Nucleus accumbens (tissue), 56 donors: Measurements from ENCODE around the gene SLC22A3.

Source experiments
- DNase-seq, 56 donors: peaks; one replicate each; lab custom pipeline; 2025; lab: John Stamatoyannopoulos, UW

The SLC22A3 gene

DNA sequence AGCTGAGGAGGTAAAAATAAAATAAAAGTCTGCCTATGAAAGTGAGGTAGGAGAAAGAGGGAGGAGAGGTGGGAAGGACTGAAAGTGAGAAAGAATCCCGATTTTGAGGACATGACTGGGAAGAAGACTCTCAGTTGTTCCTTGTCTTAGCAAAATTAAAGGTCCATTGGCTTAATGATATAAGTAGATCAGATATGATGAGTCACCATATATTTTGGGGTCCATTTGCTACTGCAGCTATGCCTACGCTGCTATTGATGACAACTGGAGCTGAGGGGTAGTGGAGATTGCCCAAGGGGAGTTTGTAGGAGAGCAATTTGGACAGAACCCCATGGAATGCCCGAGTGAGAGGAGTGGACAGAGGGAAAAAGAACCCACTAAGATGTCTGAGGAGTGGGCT is 15.1 kb upstream of the SLC22A3 start:
- no peak for DNase-seq

DNA sequence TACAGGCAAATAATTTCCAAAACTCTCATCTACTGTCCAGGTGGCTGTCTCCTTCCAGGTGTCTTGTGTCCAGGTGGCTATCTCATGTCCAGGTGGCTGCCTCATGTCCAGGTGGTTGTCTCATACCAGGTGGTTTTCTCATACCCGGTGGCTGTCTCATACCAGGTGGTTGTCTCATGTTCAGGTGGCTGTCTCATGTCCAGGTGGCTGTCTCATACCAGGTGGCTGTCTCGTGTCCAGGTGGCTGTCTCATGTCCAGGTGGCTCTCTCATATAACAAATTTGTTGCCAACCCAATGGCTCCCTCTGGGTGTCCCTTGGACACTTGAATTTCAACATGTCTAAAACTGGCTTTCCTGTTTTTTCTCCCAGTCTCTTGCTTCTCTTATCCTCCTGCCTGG is 14.3 kb upstream of the SLC22A3 start:
- no peak for DNase-seq

GRCh38 chr6:160336200-160336599 is 12.0 kb upstream of the SLC22A3 start:
- DNase-seq, result no peak

- no peak for DNase-seq
Observed at GRCh38 chr6:160337301-160337700, 10.9 kb upstream of the SLC22A3 start.

DNA sequence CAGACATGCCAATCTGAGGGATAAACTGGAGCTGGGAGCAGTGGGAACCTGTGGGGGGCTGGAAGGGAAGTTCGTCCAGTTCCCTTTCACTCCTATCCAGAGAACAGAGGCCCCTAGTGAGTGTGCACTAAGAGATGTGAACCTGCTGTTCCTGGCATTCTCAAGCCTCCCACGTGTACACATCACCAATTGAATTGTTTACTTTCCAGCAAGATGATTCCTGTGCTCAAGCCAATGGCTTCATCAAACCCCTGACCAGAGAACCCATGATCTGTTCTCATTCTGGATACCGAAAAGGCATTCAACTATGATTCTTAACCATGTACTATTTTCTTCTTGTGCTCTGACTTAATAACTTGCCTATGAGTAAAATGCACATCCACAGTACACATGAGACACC is 10.2 kb upstream of the SLC22A3 start:
- no peak for DNase-seq

- DNase-seq, result no peak
Observed at GRCh38 chr6:160343144-160343543, 5.0 kb upstream of the SLC22A3 start.

DNA sequence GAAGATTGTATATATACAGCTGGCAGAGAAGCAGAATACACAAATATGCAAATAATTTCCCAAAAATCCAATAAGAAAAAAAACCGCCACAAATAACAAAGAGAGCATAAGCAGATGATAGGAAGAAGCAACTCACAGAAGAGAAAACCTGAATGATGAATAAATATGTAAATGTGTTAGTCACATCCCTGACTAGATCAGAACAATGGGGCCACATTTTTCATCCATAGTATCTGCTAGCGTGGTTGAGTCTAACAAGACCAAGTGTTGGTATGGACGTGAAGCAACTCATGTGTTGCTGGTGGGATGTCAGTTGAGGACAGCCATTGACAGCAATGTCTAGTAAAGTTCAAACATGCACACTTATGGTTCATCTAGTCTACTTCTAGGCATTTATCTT is 3.9 kb upstream of the SLC22A3 start:
- DNase-seq, result no peak

- no peak for DNase-seq
Observed at GRCh38 chr6:160347259-160348222, 637 bp upstream of the SLC22A3 start.

GRCh38 chr6:160349020-160349441 is 853 bp downstream of the SLC22A3 start:
- DNase-seq, result no peak

DNA sequence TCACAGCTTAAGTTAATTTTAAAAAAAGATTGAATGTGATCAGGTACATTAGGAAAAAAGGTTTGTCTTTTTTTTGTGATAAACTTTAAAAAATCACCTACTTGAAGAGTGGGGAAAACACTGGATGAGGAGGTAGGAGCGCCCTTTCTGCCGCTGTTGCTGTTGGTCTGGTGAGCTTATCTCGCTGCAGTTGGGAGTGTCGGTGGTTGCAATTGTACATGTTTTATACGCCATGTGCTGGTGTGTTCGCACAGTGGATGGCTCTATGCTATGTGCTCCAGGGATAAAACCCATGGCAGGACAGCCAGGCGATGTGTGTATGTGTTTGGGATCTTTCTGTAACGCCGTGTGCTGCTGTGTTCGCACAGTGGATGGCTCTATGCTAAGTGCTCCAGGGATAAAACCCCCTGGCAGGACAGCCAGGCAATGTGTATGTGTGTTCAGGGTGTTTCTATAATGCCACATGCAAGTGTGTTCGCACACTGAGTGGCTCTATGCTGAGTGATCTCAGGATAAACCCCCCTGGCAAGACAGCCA is 1.7 kb downstream of the SLC22A3 start:
- no peak for DNase-seq

DNA sequence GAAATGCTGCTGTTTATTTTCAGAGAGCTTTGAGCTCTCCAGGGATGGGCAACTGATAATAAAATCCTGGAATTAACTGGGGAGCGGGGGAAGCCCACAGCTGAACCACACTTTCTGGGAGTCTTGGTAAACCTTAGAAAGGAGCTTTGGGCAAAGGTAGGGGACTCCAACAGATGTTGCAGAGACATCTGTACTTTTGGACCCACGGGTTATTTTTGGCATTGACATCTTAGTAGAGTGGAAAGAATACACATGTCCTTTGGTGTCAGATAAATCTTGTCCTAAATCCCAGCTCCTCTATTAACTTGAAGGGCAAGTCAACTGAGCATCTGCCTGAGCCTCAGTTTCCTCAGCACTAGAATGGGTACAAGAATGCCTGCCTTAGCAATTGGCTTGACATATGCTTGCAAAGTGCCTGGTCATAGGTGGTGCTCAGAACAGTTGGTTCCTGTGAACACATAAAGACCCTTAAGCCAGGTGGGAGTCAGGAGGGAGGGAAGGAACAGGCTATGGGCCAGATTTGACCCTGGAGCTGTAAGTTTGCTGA is 5.8 kb downstream of the SLC22A3 start:
- DNase-seq, result no peak

DNA sequence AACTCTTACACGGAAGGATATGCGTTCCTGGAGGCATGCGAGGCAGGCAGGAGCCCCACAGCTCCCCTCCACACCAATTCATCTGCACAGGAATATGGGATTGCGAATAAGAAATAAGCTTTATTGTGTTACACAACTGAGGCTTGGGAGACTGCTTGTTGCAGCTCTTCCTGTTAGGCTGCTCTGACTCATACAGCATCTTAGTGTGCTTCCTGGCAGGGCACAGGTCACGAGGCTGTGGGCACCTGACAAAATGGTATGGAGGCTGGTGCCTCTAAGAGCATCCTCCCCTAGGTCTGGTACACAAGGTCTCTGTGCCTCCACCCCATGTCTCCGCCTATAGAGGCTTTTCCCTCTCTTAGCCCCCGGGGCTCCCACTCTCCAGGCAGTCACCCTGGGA is 6.8 kb downstream of the SLC22A3 start:
- DNase-seq, result no peak

- no peak for DNase-seq
Observed at GRCh38 chr6:160356074-160356744, 8.0 kb downstream of the SLC22A3 start.

DNA sequence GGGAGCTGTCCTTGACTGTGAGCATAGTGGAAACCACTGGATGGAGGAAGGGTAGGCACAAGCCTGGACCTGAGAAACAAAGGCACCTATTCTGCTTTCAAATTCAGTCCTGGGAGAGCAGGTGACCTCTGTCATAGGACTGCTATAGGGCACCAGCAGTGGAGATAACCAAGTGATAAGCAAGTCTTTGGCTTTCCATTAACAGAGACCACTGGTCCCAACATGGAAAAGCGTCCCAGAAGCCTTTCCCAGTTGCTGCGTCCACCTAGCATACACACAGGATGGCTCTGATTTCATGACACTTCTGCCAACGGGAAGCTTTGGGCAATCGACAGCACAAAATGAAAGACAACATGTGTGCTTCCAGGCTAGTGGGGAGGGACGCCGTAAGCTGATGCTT is 8.9 kb downstream of the SLC22A3 start:
- no peak for DNase-seq

- no peak for DNase-seq
Observed at GRCh38 chr6:160358225-160359119, 10.3 kb downstream of the SLC22A3 start.

- DNase-seq, result no peak
Observed at GRCh38 chr6:160360955-160361354, 12.8 kb downstream of the SLC22A3 start.

DNA sequence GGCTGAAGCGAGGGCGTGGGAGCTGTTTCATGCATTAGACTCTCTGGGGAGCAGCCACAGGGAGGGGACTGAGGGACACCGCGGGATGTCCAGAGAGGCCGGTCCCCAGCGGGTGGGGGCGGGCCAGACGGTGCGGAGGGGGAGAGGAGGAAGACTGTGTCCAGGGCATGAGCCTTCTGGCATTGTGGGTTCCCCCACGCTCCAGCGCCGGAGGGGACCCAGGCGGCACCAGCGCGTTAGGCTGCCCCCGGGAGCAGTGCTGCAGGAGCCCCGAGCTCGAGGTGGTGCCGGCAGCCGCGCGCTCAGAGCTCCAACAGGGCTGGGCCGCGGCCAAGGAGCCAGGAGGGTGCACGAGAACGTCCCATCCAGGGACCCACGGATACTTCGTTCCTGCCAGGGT is 14.4 kb downstream of the SLC22A3 start:
- DNase-seq, result no peak

- DNase-seq, result no peak
Observed at GRCh38 chr6:160363016-160363996, 15.1 kb downstream of the SLC22A3 start.

DNA sequence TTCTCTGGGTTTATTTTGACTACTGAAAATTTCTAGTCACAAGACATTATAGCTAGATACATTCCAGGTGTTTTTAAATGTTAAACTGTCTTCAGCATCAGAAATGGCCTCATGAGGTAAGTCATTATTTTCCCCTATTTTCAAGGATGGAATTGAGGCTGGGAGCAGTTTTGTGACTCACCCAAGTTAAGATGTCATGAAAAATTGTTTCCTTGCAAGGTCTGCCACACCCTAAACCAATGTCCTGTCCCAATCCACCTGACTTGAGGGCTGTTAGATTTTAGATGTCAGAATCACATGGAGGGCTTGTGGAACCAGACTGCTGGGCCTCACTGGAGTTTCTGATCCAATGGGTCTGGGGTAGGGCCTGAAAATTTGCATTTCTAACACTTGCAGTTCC is 16.9 kb downstream of the SLC22A3 start:
- DNase-seq, result no peak
